ENCODE data around the gene MLLT6. TPM values are rescaled to one million over a fixed set of nuclear protein-coding genes. Genes with fewer than 3 reads are reported as not detected.

Gene MLLT6
- total and polyA plus RNA-seq, 2 of the 13 experiments (the other 11 are each of a cell fraction or from before 2014, with no cell fraction given), result 50.7 to 69.5 TPM

GRCh38 chr17:38705803-38706504 lies 881 bp downstream of the MLLT6 start (continued):
- TF ChIP-seq TERF1 (CRISPR knock-in tag; IDR thresholded peaks at IDR 0.05) (no peak), MYPOP (CRISPR knock-in tag; IDR thresholded peaks at IDR 0.05) (no peak), RCOR2 (CRISPR knock-in tag; IDR thresholded peaks at IDR 0.05) (no peak), FIP1L1 (IDR thresholded peaks at IDR 0.05; ENCODE audit: borderline replicate concordance, insufficient read depth, low read depth, low read length) (no peak), ZNF572 (CRISPR knock-in tag; IDR thresholded peaks at IDR 0.05) (no peak), ARID2 (CRISPR knock-in tag; IDR thresholded peaks at IDR 0.05; ENCODE audit: borderline replicate concordance) (0 out of 2 replicates have a peak, but pooled peaks have one; percentile 52), ESRRA (CRISPR knock-in tag; IDR thresholded peaks at IDR 0.05; ENCODE audit: low read depth) (peak; percentile 58; the same call in 1 of the 2 replicates), FOXO1 (CRISPR knock-in tag; IDR thresholded peaks at IDR 0.05) (no peak; the same call in 1 of the 2 replicates), TP53 (CRISPR knock-in tag; conservative IDR thresholded peaks at IDR 0.05) (no peak), ZFP41 (CRISPR knock-in tag; IDR thresholded peaks at IDR 0.05; ENCODE audit: borderline replicate concordance) (no peak), KDM3A (CRISPR knock-in tag; IDR thresholded peaks at IDR 0.05; ENCODE audit: low read depth) (no peak), SMAD1 (CRISPR knock-in tag; IDR thresholded peaks at IDR 0.05; ENCODE audit: borderline replicate concordance, low read depth) (no peak), ZNF878 (CRISPR knock-in tag; IDR thresholded peaks at IDR 0.05) (no peak), TARDBP (CRISPR knock-in tag; IDR thresholded peaks at IDR 0.05) (no peak; the same call in 1 of the 2 replicates), ZNF737 (CRISPR knock-in tag; IDR thresholded peaks at IDR 0.05; ENCODE audit: borderline replicate concordance) (no peak), ZNF44 (CRISPR knock-in tag; IDR thresholded peaks at IDR 0.05) (no peak), CHCHD3 (CRISPR knock-in tag; IDR thresholded peaks at IDR 0.05) (no peak), ZNF234 (CRISPR knock-in tag; conservative IDR thresholded peaks at IDR 0.05) (no peak), FOSL2 (CRISPR knock-in tag; IDR thresholded peaks at IDR 0.05) (0 out of 2 replicates have a peak, but pooled peaks have one; percentile 14)
- TF ChIP-seq, protein P1, sequence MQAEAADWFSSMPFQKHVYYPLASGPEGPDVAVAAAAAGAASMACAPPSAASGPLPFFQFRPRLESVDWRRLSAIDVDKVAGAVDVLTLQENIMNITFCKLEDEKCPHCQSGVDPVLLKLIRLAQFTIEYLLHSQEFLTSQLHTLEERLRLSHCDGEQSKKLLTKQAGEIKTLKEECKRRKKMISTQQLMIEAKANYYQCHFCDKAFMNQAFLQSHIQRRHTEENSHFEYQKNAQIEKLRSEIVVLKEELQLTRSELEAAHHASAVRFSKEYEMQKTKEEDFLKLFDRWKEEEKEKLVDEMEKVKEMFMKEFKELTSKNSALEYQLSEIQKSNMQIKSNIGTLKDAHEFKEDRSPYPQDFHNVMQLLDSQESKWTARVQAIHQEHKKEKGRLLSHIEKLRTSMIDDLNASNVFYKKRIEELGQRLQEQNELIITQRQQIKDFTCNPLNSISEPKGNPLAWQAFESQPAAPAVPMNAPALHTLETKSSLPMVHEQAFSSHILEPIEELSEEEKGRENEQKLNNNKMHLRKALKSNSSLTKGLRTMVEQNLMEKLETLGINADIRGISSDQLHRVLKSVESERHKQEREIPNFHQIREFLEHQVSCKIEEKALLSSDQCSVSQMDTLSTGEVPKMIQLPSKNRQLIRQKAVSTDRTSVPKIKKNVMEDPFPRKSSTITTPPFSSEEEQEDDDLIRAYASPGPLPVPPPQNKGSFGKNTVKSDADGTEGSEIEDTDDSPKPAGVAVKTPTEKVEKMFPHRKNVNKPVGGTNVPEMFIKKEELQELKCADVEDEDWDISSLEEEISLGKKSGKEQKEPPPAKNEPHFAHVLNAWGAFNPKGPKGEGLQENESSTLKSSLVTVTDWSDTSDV (CRISPR knock-in tag; IDR thresholded peaks at IDR 0.05), result no peak
- TF ChIP-seq, protein P2, sequence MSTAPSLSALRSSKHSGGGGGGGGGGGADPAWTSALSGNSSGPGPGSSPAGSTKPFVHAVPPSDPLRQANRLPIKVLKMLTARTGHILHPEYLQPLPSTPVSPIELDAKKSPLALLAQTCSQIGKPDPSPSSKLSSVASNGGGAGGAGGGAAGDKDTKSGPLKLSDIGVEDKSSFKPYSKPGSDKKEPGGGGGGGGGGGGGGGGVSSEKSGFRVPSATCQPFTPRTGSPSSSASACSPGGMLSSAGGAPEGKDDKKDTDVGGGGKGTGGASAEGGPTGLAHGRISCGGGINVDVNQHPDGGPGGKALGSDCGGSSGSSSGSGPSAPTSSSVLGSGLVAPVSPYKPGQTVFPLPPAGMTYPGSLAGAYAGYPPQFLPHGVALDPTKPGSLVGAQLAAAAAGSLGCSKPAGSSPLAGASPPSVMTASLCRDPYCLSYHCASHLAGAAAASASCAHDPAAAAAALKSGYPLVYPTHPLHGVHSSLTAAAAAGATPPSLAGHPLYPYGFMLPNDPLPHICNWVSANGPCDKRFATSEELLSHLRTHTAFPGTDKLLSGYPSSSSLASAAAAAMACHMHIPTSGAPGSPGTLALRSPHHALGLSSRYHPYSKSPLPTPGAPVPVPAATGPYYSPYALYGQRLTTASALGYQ (CRISPR knock-in tag; IDR thresholded peaks at IDR 0.05), result peak; percentile 64; the same call in 1 of the 2 replicates
- TF ChIP-seq, protein P3, sequence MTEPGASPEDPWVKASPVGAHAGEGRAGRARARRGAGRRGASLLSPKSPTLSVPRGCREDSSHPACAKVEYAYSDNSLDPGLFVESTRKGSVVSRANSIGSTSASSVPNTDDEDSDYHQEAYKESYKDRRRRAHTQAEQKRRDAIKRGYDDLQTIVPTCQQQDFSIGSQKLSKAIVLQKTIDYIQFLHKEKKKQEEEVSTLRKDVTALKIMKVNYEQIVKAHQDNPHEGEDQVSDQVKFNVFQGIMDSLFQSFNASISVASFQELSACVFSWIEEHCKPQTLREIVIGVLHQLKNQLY (CRISPR knock-in tag; IDR thresholded peaks at IDR 0.05), result no peak

All from HepG2 (cell line).